BLaER1 treated with 17β-estradiol and CSF1 and Interleukin-3, amounts not matched to agents 10 nM and 100 nM (cell line): ENCODE data around the gene ATG9B.
A peak's percentile ranks its signal among the peaks of the same experiment; 100 is the strongest.
"Not testable (repeated sequence)": the region's sequence is repeated elsewhere in the genome, so short reads cannot be mapped to it uniquely, and the experiment has no call there.

Experiments used
- H3K27ac ChIP-seq, 11 experiments: shearing (Covaris generic); formaldehyde crosslinking; 2 replicates each; pipeline ENCODE4 v1.8.1; 2022
- H3K27me3 ChIP-seq, 11 experiments: shearing (Covaris generic); formaldehyde crosslinking; 2 replicates each; pipeline ENCODE4 v1.8.1; 2022
- H3K36me3 ChIP-seq, 11 experiments: shearing (Covaris generic); formaldehyde crosslinking; 2 replicates each; pipeline ENCODE4 v1.8.1; 2022
- H3K4me1 ChIP-seq, 10 experiments: shearing (Covaris generic); formaldehyde crosslinking; 2 replicates each; pipeline ENCODE4 v1.8.1; 2022
- H3K4me2 ChIP-seq, 11 experiments: shearing (Covaris generic); formaldehyde crosslinking; 2 replicates each; pipeline ENCODE4 v1.8.1; 2022
- H3K4me3 ChIP-seq, 10 experiments: shearing (Covaris generic); formaldehyde crosslinking; 2 replicates each; pipeline ENCODE4 v1.8.1; 2022
- H3K9ac ChIP-seq, 11 experiments: shearing (Covaris generic); formaldehyde crosslinking; 2 replicates each; pipeline ENCODE4 v1.8.1; 2022
- H3K9me3 ChIP-seq, 11 experiments: shearing (Covaris generic); formaldehyde crosslinking; replicated peaks in 1 of 11; 2 replicates each; pipeline ENCODE4 v1.8.1; 2022
- H4K20me1 ChIP-seq, 11 experiments: shearing (Covaris generic); formaldehyde crosslinking; 2 replicates each; pipeline ENCODE4 v1.8.1; 2022
- Cebpa-rat ChIP-seq, 11 experiments: shearing (Covaris generic); IDR thresholded peaks; 2 replicates each; pipeline ENCODE4 v1.8.1; 2022

Gene ATG9B

DNA sequence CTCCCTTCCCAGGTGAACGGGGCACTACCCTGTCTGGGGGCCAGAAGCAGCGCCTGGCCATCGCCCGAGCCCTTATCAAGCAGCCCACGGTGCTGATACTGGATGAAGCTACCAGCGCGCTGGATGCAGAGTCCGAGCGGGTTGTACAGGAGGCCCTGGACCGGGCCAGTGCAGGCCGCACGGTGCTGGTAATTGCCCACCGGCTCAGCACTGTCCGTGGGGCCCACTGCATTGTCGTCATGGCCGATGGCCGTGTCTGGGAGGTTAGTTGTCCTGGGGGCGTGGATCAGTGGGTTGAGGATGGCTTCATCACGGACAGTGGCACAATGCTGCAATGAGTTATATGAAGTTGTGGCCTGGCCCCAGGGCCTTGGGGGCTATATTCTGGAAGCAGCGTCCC lies 19.7 kb upstream of the ATG9B start:
- Histone ChIP-seq H3K36me3 (peaks cover 0 to 10% (median 0%) of the 10 kb centered on the region in 11 experiments; a peak in 4 of 22 replicates), H3K27me3 (no peaks in the 10 kb centered on the region), H3K9me3 (no peaks in the 10 kb centered on the region), H3K4me2 (no peak overlapping the region), H3K4me1 (peaks cover 14 to 24% (median 18%) of the 10 kb centered on the region in 10 experiments), H3K9ac (no peak overlapping the region), H3K4me3 (no peak overlapping the region), H3K27ac (no peak overlapping the region), H4K20me1 (peaks cover 3 to 51% (median 9%) of the 10 kb centered on the region in 11 experiments; a peak in 14 of 22 replicates)
- TF ChIP-seq Cebpa-rat (IDR thresholded peaks at IDR 0.05) = no peak

DNA sequence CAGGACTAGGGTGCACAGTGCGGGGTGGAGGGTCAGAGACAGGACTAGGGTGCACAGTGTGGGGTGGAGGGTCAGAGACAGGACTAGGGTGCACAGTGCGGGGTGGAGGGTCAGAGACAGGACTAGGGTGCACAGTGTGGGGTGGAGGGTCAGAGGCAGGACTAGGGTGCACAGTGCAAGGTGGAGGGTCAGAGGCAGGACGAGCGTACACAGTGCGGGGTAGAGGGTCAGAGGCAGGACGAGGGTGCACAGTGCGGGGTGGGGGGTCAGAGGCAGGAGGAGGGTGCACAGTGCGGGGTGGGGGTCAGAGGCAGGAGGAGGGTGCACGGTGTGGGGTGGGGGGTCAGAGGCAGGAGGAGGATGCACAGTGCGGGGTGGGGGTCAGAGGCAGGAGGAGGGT lies 19.2 kb upstream of the ATG9B start:
- Histone ChIP-seq H3K36me3 (peaks cover 0 to 10% (median 0%) of the 10 kb centered on the region in 11 experiments; a peak in 4 of 22 replicates), H3K4me1 (peaks cover 19 to 29% (median 23%) of the 10 kb centered on the region in 10 experiments), H4K20me1 (peaks cover 4 to 53% (median 12%) of the 10 kb centered on the region in 11 experiments; a peak in 14 of 22 replicates)
- H3K4me3 ChIP-seq, H3K4me2 ChIP-seq, H3K27me3 ChIP-seq, H3K9me3 ChIP-seq, H3K27ac ChIP-seq, H3K9ac ChIP-seq: not testable (repeated sequence)

DNA sequence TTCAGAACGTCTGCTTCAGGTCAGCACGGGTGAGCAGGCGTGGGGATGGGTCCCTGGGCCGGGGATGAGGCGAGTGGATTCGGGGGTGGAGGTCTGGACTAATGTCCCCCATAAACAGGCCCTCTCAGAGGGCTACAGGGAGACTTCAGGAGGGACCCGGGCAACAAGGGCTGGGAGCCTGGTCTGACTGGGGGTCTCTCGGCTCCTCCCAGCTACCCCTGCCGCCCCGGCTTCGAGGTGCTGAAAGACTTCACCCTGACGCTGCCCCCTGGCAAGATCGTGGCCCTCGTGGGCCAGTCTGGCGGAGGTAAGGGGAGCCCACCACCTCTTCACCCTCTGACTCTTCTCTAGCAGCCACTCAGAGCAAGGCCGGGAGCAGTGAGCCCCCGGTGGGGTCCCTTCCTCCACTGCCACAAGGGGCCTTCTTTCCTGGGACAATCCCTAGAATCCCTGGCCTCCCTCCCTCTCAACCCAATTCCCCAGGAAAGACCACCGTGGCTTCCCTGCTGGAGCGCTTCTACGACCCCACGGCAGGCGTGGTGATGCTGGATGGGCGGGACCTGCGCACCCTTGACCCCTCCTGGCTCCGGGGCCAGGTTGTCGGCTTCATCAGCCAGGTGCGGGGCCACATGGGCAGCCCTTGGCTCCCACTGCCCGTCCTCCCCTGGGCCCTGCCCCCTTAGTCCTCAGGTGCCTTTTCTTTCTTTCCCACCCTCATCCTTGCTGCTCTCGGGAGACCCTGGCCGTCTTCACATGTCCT lies 16.5 kb upstream of the ATG9B start:
- peak overlapping the region; percentile 77 to 96 (median 88); a peak in 19 of 22 replicates for H3K4me2 ChIP-seq
- H3K36me3 ChIP-seq = peaks cover 10 to 25% (median 15%) of the 10 kb centered on the region in 11 experiments; a peak in 20 of 22 replicates
- no peaks in the 10 kb centered on the region for H3K27me3 ChIP-seq
- H3K9ac ChIP-seq = peak overlapping the region in 2 of 11 experiments; percentile 67 to 71; a peak in 2 of 22 replicates
- H3K9me3 ChIP-seq = no peaks in the 10 kb centered on the region
- peaks cover 28 to 33% (median 32%) of the 10 kb centered on the region in 10 experiments for H3K4me1 ChIP-seq
- 0 out of 22 replicates have a peak overlapping the region, but pooled peaks of 2 of the 11 experiments have one; percentile 9 to 18 for H3K27ac ChIP-seq
- H4K20me1 ChIP-seq = peaks cover 4 to 32% (median 12%) of the 10 kb centered on the region in 11 experiments; a peak in 14 of 22 replicates
- TF ChIP-seq Cebpa-rat (IDR thresholded peaks at IDR 0.05) = no peak
- H3K4me3 ChIP-seq = no peak overlapping the region

DNA sequence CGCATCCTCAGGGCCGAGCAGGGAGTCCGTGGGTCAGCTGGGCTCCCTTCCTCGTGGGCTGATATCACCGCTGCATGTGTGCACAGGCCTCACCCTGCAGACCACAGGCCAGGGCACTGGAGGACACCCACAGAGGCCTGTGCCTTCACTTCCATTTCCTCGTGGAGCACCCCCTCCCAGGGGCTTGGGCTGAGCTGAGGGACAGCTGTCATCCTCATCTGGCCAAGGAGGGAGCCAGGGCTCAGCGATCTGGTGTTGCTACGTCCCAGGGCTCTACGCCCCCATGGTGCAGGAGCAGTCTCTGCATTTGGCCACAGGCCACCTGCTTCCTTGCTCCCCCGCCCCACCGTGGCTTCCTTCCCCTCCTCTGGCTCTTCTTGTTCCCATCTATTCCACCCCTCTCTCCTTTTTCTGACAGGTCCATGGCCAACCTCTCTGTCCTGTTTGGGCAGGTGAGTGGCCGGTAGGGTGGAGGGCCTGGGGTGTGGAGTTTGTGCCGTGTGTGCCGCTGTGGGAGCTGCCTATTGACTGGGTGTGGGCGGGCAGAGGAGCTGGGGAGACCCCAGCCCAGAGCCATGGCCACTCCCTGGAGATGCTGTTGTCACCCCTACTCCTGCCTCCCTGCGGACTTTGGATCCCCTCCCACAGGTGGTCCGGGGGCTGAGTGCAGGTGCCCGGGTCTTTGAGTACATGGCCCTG lies 15.7 kb upstream of the ATG9B start:
- no peak for TF ChIP-seq Cebpa-rat (IDR thresholded peaks at IDR 0.05)
- peaks cover 4 to 34% (median 12%) of the 10 kb centered on the region in 11 experiments; a peak in 14 of 22 replicates for H4K20me1 ChIP-seq
- H3K9ac ChIP-seq = peak overlapping the region in 7 of 11 experiments; percentile 25 to 71 (median 35); a peak in 8 of 22 replicates

DNA sequence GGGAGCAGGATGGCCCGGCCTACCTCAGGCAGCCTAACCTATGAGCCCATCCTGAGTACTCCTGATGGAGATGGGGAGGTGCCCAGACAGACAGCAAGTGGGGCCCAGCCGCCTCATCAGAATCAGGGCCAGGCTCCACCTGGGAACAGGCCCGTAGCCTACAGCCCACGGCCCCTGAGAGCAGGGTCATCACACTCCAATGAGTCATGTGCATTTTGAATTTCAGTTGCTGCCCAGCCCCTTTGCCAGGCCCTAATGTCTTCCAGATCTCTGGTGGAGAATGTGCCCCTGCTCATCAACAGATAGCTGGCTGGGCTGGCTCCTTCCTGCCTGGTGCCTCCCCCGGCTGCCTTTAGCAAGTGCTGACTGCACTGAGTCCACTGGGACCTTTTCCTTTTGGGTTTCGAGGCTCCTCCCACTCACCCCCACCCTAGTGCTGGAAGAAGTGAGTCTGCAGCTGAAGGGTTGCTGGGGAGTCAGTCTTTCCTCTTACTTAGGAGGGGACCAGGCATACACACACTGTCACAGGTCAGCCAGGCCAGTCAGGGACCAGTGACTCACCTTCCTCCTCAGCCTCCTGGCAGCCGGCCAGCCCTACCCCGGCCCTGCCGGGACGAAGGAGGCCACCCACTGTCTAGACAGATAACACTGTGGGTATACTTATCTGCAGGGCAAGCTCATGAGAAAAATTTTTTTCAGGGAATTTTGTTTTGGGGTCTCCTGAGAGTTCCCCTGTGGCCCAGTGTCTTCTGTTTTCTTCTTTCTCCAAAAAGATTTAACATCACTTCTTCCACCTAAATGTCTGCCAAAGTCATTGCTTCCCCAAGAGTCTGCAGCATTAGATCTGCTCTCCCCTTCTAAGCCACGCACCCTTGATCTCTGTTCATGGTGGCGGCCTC lies 14.9 kb upstream of the ATG9B start:
- peak overlapping the region; percentile 77 to 96 (median 88) for H3K4me2 ChIP-seq
- H3K4me3 ChIP-seq = peak overlapping the region in 1 of 10 experiments; percentile 5; a peak in 1 of 20 replicates
- no peaks in the 10 kb centered on the region for H3K27me3 ChIP-seq
- TF ChIP-seq Cebpa-rat (IDR thresholded peaks at IDR 0.05) = no peak
- peaks cover 26 to 35% (median 31%) of the 10 kb centered on the region in 11 experiments; a peak in 21 of 22 replicates for H3K36me3 ChIP-seq
- peak overlapping the region; percentile 19 to 76 (median 61); a peak in 21 of 22 replicates for H3K27ac ChIP-seq
- H4K20me1 ChIP-seq = peaks cover 4 to 42% (median 12%) of the 10 kb centered on the region in 11 experiments; a peak in 15 of 22 replicates
- peaks cover 28 to 40% (median 32%) of the 10 kb centered on the region in 10 experiments for H3K4me1 ChIP-seq
- peak overlapping the region; percentile 27 to 71 (median 61); a peak in 21 of 22 replicates for H3K9ac ChIP-seq
- H3K9me3 ChIP-seq = no peaks in the 10 kb centered on the region

More for the DNA sequence above, 15.7 kb upstream of the ATG9B start:
- H3K4me2 ChIP-seq = peak overlapping the region; percentile 77 to 96 (median 88)
- H3K9me3 ChIP-seq = no peaks in the 10 kb centered on the region
- H3K4me1 ChIP-seq = peaks cover 28 to 35% (median 32%) of the 10 kb centered on the region in 10 experiments
- peak overlapping the region in 7 of 11 experiments; percentile 6 to 76 (median 51); a peak in 13 of 22 replicates for H3K27ac ChIP-seq
- peaks cover 18 to 32% (median 23%) of the 10 kb centered on the region in 11 experiments; a peak in 21 of 22 replicates for H3K36me3 ChIP-seq
- no peak overlapping the region for H3K4me3 ChIP-seq
- no peaks in the 10 kb centered on the region for H3K27me3 ChIP-seq

DNA sequence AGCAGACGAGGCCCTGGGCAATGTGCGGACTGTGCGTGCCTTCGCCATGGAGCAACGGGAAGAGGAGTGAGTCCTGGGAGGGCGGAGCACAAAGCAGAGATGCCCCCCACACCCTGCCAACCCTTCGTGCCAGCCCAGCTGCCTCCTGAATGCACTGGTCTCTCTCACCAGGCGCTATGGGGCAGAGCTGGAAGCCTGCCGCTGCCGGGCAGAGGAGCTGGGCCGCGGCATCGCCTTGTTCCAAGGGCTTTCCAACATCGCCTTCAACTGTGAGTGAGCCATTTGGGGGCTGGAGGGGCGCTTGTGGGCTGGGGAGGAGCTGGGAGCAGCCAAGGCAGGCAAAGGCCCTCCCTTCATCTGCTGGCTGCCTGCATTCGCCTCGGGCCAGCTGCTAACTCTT lies 11.6 kb upstream of the ATG9B start:
- no peak overlapping the region for H3K9ac ChIP-seq
- no peaks in the 10 kb centered on the region for H3K9me3 ChIP-seq
- H3K36me3 ChIP-seq = peaks cover 27 to 52% (median 38%) of the 10 kb centered on the region in 11 experiments; a peak in 21 of 22 replicates
- H3K4me1 ChIP-seq = peaks cover 29 to 53% (median 32%) of the 10 kb centered on the region in 10 experiments
- peaks cover 4 to 54% (median 12%) of the 10 kb centered on the region in 11 experiments; a peak in 15 of 22 replicates for H4K20me1 ChIP-seq
- TF ChIP-seq Cebpa-rat (IDR thresholded peaks at IDR 0.05) = no peak
- H3K27ac ChIP-seq = no peak overlapping the region
- H3K4me2 ChIP-seq = no peak overlapping the region
- no peak overlapping the region for H3K4me3 ChIP-seq
- no peaks in the 10 kb centered on the region for H3K27me3 ChIP-seq

DNA sequence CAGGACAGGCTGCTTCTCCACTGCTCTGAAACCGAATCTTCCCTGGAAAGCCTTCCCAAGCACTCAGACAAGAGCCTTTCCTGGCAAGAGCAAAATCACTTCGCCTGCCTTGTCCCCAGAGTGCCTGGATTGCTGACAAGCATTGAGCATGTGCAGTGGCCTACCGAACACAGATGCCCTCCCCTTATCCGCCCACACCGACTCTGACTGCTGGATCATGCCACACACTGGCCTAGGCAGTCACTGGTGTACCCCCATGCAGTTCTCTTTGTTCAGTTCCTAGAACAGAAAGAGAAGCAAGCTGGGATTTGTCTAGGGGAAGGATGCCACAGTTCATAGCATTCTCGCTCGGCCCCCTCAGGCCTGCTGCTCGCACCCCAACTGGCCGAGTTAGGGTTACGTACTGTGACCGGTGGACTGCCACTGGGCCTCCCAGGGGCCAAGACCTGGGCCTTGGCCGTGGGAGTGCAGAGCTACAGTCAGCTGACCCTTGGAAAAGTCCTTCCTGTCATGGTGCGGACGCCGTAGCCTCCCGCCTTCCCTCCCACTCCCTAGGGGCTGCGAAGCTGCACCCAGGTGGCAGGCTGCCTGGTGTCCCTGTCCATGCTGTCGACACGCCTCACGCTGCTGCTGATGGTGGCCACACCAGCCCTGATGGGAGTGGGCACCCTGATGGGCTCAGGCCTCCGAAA lies 10.9 kb upstream of the ATG9B start:
- Histone ChIP-seq H3K9me3 (no peaks in the 10 kb centered on the region), H3K9ac (no peak overlapping the region; a peak in 1 of 22 replicates), H3K27ac (no peak overlapping the region), H3K4me2 (no peak overlapping the region), H3K36me3 (peaks cover 27 to 52% (median 38%) of the 10 kb centered on the region in 11 experiments; a peak in 21 of 22 replicates), H3K4me1 (peaks cover 25 to 48% (median 26%) of the 10 kb centered on the region in 10 experiments), H3K4me3 (no peak overlapping the region), H3K27me3 (no peaks in the 10 kb centered on the region), H4K20me1 (peaks cover 4 to 47% (median 12%) of the 10 kb centered on the region in 11 experiments; a peak in 15 of 22 replicates)
- no peak for TF ChIP-seq Cebpa-rat (IDR thresholded peaks at IDR 0.05)
